B cell (primary cell): ENCODE measurements around the gene DKKL1. TPM values are rescaled to one million over a fixed set of nuclear protein-coding genes. Genes with fewer than 3 reads are reported as not detected.

Source experiments
- ATAC-seq: fragments of 200-7000 bp; cut with Tn5 transposase; one replicate; pipeline ENCODE4 v1.10.0; 2021; ENCODE audit warnings: low read depth, mild to moderate bottlenecking, moderate number of reproducible peaks, moderate library complexity
- CTCF ChIA-PET: fragments of 350-600 bp; sonication (Branson Sonifier 250); formaldehyde crosslinking; loops from one replicate; lab custom pipeline; 2021; ENCODE audit warnings: antibody characterized with exemption, inconsistent platforms; lab: Charles Lee
- POLR2A ChIA-PET: fragments of 350-600 bp; sonication (Branson Sonifier 250); formaldehyde crosslinking; loops from one replicate; lab custom pipeline; 2021; ENCODE audit warnings: antibody characterized with exemption; lab: Charles Lee
- DNase-seq: peaks from one replicate; pipeline ENCODE4 v3.0.0; 2013
- H2AFZ ChIP-seq: 2 replicates; pipeline ENCODE4 v1.6.1; 2012; ENCODE audit warnings: mild to moderate bottlenecking, low read depth, low read length; ENCODE audit not compliant: insufficient read depth, poor library complexity, severe bottlenecking
- H3K27ac ChIP-seq, 2 donors: 1 replicate in 1 of 2; 2 replicates in 1 of 2; pipeline ENCODE4 v1.5.1; 2012 to 2013; ENCODE audit warnings: low read length in 2 of 2, mild to moderate bottlenecking in 2 of 2, moderate library complexity in 1 of 2
- H3K27me3 ChIP-seq, 4 experiments: fragments of 200-600 bp in 1 of 4; sonication (generic) in 1 of 4; replicated peaks in 1 of 4; 1 replicate in 2 of 4; 2 replicates in 2 of 4; pipeline versions ENCODE4 v1.6.1 to v1.7.0; 2013 to 2016; ENCODE audit warnings: low read length in 3 of 4, mild to moderate bottlenecking in 2 of 4, mixed read lengths in 1 of 4, moderate library complexity in 1 of 4; ENCODE audit not compliant: insufficient read depth in 4 of 4, control insufficient read depth in 3 of 4; ENCODE audit errors: control extremely low read depth in 1 of 4
- H3K36me3 ChIP-seq, 2 experiments: replicated peaks in 1 of 2; 1 replicate in 1 of 2; 2 replicates in 1 of 2; pipeline versions ENCODE4 v1.6.1 to v1.7.1; 2013; ENCODE audit warnings: low read length in 1 of 2; ENCODE audit not compliant: insufficient read depth in 2 of 2, control insufficient read depth in 1 of 2; ENCODE audit errors: control extremely low read depth in 1 of 2, extremely low read depth in 1 of 2
- H3K4me1 ChIP-seq, 2 donors: fragments of 200-600 bp in 1 of 2; sonication (generic) in 1 of 2; 1 replicate in 1 of 2; 2 replicates in 1 of 2; pipeline versions ENCODE4 v1.5.1 to v1.6.1; 2013 to 2017; ENCODE audit warnings: low read length in 2 of 2; ENCODE audit not compliant: control insufficient read depth in 2 of 2, insufficient read depth in 2 of 2
- H3K4me2 ChIP-seq: replicated peaks from 2 replicates; pipeline ENCODE3; 2012; ENCODE audit warnings: mild to moderate bottlenecking, low read depth, low read length; ENCODE audit not compliant: poor library complexity, severe bottlenecking
- H3K4me3 ChIP-seq, 5 experiments: fragments of 200-600 bp in 1 of 5; sonication (generic) in 1 of 5; 1 replicate in 3 of 5; 2 replicates in 2 of 5; pipeline versions ENCODE4 v1.5.1 to v1.7.0; 2011 to 2016; ENCODE audit warnings: low read length in 4 of 5, mild to moderate bottlenecking in 4 of 5, low read depth in 2 of 5, control low read depth in 1 of 5, moderate library complexity in 1 of 5; ENCODE audit not compliant: insufficient read depth in 1 of 5; ENCODE audit errors: control extremely low read depth in 1 of 5, extremely low read depth in 1 of 5
- H3K79me2 ChIP-seq: fragments of 200-600 bp; sonication (generic); one replicate; pipeline ENCODE4 v1.6.0; 2016; ENCODE audit warnings: low read length; ENCODE audit not compliant: control insufficient read depth, insufficient read depth
- H3K9ac ChIP-seq: fragments of 200-600 bp; sonication (generic); 2 replicates; pipeline ENCODE4 v1.6.1; 2017; ENCODE audit warnings: mild to moderate bottlenecking, low read length, moderate library complexity
- H3K9me3 ChIP-seq, 3 donors: one replicate each; pipeline versions ENCODE4 v1.6.1 to v1.7.1; 2013; ENCODE audit warnings: low read length in 2 of 3; ENCODE audit not compliant: control insufficient read depth in 2 of 3, insufficient read depth in 1 of 3; ENCODE audit errors: control extremely low read depth in 1 of 3
- H4K20me1 ChIP-seq: 2 replicates; pipeline ENCODE4 v1.6.0; 2012; ENCODE audit warnings: mild to moderate bottlenecking, low read length; ENCODE audit not compliant: insufficient read depth, control insufficient read depth, poor library complexity, severe bottlenecking
- H3K27ac Mint-ChIP-seq: one replicate; pipeline ENCODE4 v1.8.0; 2021; ENCODE audit warnings: mixed read lengths
- H3K27me3 Mint-ChIP-seq: one replicate; pipeline ENCODE4 v1.8.0; 2021; ENCODE audit warnings: mixed read lengths
- H3K4me1 Mint-ChIP-seq: one replicate; pipeline ENCODE4 v1.8.0; 2021; ENCODE audit warnings: mixed read lengths
- H3K4me3 Mint-ChIP-seq: one replicate; pipeline ENCODE4 v1.8.0; 2021; ENCODE audit warnings: mixed read lengths
- H3K9me3 Mint-ChIP-seq: one replicate; pipeline ENCODE4 v1.8.0; 2022; ENCODE audit warnings: mixed read lengths; ENCODE audit not compliant: insufficient read depth
- EZH2 ChIP-seq: IDR thresholded peaks from 2 replicates; pipeline ENCODE4 v1.6.1; 2012; ENCODE audit warnings: borderline replicate concordance, low read depth, mild to moderate bottlenecking, moderate library complexity, low read length; ENCODE audit not compliant: insufficient read depth, poor library complexity, severe bottlenecking
- WGBS: methylation state at CpG from one replicate; pipeline ENCODE4 v1.1.5; 2013; ENCODE audit warnings: missing lambda C conversion rate; ENCODE audit not compliant: insufficient coverage; 5-methylcytosine and 5-hydroxymethylcytosine counted together
- intact Hi-C: fragments of 100-400 bp; cut with micrococcal nuclease; formaldehyde crosslinking; loops from one replicate; pipeline ENCODE4 v1.10.0; 2022
- polyA plus RNA-seq: library from polyadenylated mRNA; depleted of rRNA; stranded (reverse); fragments of >200 nt; gene quantifications from 2 replicates; pipeline ENCODE4 v1.2.3, GENCODE V29; 2012
- total RNA-seq, 2 donors: library from RNA; stranded (reverse); fragments of 120-200 nt in 1 of 2; gene quantifications; 1 replicate in 1 of 2; 2 replicates in 1 of 2; pipeline versions ENCODE4 v1.2.3 to v1.2.4, GENCODE V29; 2013 to 2022
- TF ChIP-seq, protein P1 (sequence below): fragments of 200-600 bp; IDR thresholded peaks from one replicate; pipeline ENCODE4 v1.8.0; 2022; ENCODE audit warnings: antibody characterized with exemption, mild to moderate bottlenecking

The DKKL1 gene
- total and polyA plus RNA-seq, 2 donors (not counting 1 experiment from before 2014, with no cell fraction given): 1.2 to 1.6 TPM

- ChIA-PET POLR2A (no interaction called here), CTCF (interaction anchor here (0.7 to 1.7 kb wide), 3 partner anchors 18 to 72 kb away, joined by 3 to 4 read pairs (median 3); partner anchors contain the start of gene CD37)
- Histone ChIP-seq H3K9me3 (peaks cover 4 to 11% (median 8%) of the 10 kb centered on the region in 3 donors), H3K4me1 (no peaks in the 10 kb centered on the region), H3K4me2 (no peak overlapping the region), H2AFZ (no peak overlapping the region), H3K4me3 (no peak overlapping the region), H3K27ac (no peak overlapping the region), H3K36me3 (no peaks in the 10 kb centered on the region), H3K79me2 (no peaks in the 10 kb centered on the region), H3K27me3 (no peaks in the 10 kb centered on the region), H3K9ac (no peak overlapping the region), H4K20me1 (no peaks in the 10 kb centered on the region)
- no peak overlapping the region for H3K27ac Mint-ChIP-seq
- H3K27me3 Mint-ChIP-seq: no peaks in the 10 kb centered on the region
- H3K4me1 Mint-ChIP-seq: no peaks in the 10 kb centered on the region
- no CpG with 5 or more reads among the region's 3 CpGs for WGBS
- TF ChIP-seq EZH2: no peak
- TF ChIP-seq, protein P1, sequence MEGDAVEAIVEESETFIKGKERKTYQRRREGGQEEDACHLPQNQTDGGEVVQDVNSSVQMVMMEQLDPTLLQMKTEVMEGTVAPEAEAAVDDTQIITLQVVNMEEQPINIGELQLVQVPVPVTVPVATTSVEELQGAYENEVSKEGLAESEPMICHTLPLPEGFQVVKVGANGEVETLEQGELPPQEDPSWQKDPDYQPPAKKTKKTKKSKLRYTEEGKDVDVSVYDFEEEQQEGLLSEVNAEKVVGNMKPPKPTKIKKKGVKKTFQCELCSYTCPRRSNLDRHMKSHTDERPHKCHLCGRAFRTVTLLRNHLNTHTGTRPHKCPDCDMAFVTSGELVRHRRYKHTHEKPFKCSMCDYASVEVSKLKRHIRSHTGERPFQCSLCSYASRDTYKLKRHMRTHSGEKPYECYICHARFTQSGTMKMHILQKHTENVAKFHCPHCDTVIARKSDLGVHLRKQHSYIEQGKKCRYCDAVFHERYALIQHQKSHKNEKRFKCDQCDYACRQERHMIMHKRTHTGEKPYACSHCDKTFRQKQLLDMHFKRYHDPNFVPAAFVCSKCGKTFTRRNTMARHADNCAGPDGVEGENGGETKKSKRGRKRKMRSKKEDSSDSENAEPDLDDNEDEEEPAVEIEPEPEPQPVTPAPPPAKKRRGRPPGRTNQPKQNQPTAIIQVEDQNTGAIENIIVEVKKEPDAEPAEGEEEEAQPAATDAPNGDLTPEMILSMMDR: no peak
- intact Hi-C loops: no loop called here
- DNase-seq (no peak), ATAC-seq (no peak)
- H3K9me3 Mint-ChIP-seq: peaks cover 3% of the 10 kb centered on the region
- H3K4me3 Mint-ChIP-seq: no peak overlapping the region
Observed at GRCh38 chr19:49378512-49378911, 14.8 kb downstream of the DKKL1 start.

GRCh38 chr19:49380391-49380790 lies 16.7 kb downstream of the DKKL1 start:
- Histone ChIP-seq H3K36me3 (no peaks in the 10 kb centered on the region), H4K20me1 (no peaks in the 10 kb centered on the region), H3K4me1 (no peaks in the 10 kb centered on the region), H3K27ac (no peak overlapping the region), H3K4me3 (no peak overlapping the region), H2AFZ (no peak overlapping the region), H3K27me3 (no peaks in the 10 kb centered on the region), H3K9me3 (peaks cover 5 to 11% (median 8%) of the 10 kb centered on the region in 3 donors), H3K9ac (no peak overlapping the region), H3K4me2 (no peak overlapping the region), H3K79me2 (no peaks in the 10 kb centered on the region)
- DNase-seq (no peak), ATAC-seq (no peak)
- Mint-ChIP-seq H3K4me3 (no peak overlapping the region), H3K9me3 (peaks cover 3% of the 10 kb centered on the region), H3K27me3 (no peaks in the 10 kb centered on the region), H3K27ac (no peak overlapping the region), H3K4me1 (no peaks in the 10 kb centered on the region)
- CTCF ChIA-PET: interaction anchor here (0.6 to 1.8 kb wide), 3 partner anchors 8 to 10 kb away, joined by 3 to 6 read pairs (median 3); no protein-coding TSS in a partner anchor
- no peak for TF ChIP-seq EZH2
- TF ChIP-seq, protein P1: no peak
- WGBS: no CpG with 5 or more reads among the region's 3 CpGs
- intact Hi-C loops: no loop called here
- POLR2A ChIA-PET: no interaction called here
